H1 (cell line): ENCODE measurements around the gene ENDOV. TPM values are rescaled to one million over a fixed set of nuclear protein-coding genes. Genes with fewer than 3 reads are reported as not detected.

Experiments used
- GABPA ChIP-seq: IDR thresholded peaks from 2 replicates; pipeline ENCODE4 v1.6.1; 2011; ENCODE audit warnings: mild to moderate bottlenecking, low read length, moderate library complexity, borderline replicate concordance; ENCODE audit not compliant: insufficient read depth
- polyA plus RNA-seq, 7 experiments: library from polyadenylated mRNA; depleted of rRNA in 3 of 7; stranded (reverse) in 5 of 7; unstranded in 2 of 7; fragments of >200 nt in 5 of 7; fragments of 200-250 nt in 2 of 7; gene quantifications; 1 replicate in 5 of 7; 2 replicates in 1 of 7; 4 replicates in 1 of 7; pipeline versions ENCODE4 v1.2.1 to v1.2.3, GENCODE V29; 2011 to 2013; ENCODE audit warnings: missing spikeins in 2 of 7, mixed read lengths in 2 of 7
- total RNA-seq: library from RNA; stranded (reverse); fragmentation: NEBNext Ultra II Directional; extraction: Animal tissue kit (Norgen Biotek cat#: 25700); gene quantifications from 2 replicates; pipeline ENCODE4 v1.2.1, GENCODE V29; 2021

ENDOV gene
- total and polyA plus RNA-seq, 2 of the 8 experiments (the other 6 are each of a cell fraction or from before 2014, with no cell fraction given) = 10.6 to 13.3 TPM

GRCh38 chr17:80477647-80478478, 62.9 kb downstream of the ENDOV start (continued):
- TF ChIP-seq GABPA = 0 out of 2 replicates have a peak, but pooled peaks have one; percentile 22
